ENCODE data around the gene TBL1X. TPM values are rescaled to one million over a fixed set of nuclear protein-coding genes. Genes with fewer than 3 reads are reported as not detected.

TBL1X gene
- total RNA-seq, 2 experiments from 2014 or later = 16.1 to 35.7 TPM

DNA sequence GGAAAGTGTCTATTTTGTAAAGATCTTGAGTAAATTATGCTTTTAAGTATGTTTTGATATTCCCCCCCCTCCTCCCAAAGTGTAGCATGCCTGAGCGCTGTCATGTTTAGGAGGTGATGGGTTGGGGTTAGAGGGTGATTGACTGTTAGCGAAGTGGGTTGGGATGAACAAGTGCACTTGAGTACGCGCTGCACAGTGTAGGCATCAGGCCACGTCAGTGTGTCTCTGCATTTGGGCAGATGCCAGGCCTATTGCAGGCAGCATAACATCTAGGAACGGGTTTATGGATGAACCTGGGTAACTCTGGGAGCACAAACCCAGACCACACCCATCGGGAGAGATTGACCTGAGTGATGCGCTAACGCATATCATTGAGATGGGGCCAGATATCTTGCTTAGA lies 111.2 kb downstream of the TBL1X start:
- Histone ChIP-seq H2AFZ (ENCODE audit: low read length) (no peak overlapping the region), H3K27ac (ENCODE audit: low read depth, low read length, poor library complexity, severe bottlenecking) (no peak overlapping the region), H3K4me2 (ENCODE audit: low read length) (no peak overlapping the region), H3K4me3 (ENCODE audit: low read depth, low read length, poor library complexity, severe bottlenecking) (no peak overlapping the region), H3K9me2 (ENCODE audit: insufficient read depth, low read length) (no peaks in the 10 kb centered on the region), H4K20me1 (ENCODE audit: insufficient read depth, low read length) (no peaks in the 10 kb centered on the region), H3K79me2 (ENCODE audit: insufficient read depth, low read depth, low read length) (no peaks in the 10 kb centered on the region), H3K36me3 (ENCODE audit: insufficient read depth, low read length) (no peaks in the 10 kb centered on the region), H3K4me1 (ENCODE audit: insufficient read depth, low read length, poor library complexity, severe bottlenecking) (no peaks in the 10 kb centered on the region), H3K9me3 (ENCODE audit: low read length) (no peaks in the 10 kb centered on the region)
- BruUV-seq (replicated peaks) = no TSS peak
- ChIA-PET POLR2A (interaction anchor here (0.6 to 0.7 kb wide), 2 partner anchors 46 to 1651 kb away, joined by 4 read pairs; no protein-coding TSS in a partner anchor), CTCF (ENCODE audit: unreplicated experiment) (no interaction called here)
- no peak for DNase-seq (ENCODE audit: low spot score)
- TF ChIP-seq, protein P1, sequence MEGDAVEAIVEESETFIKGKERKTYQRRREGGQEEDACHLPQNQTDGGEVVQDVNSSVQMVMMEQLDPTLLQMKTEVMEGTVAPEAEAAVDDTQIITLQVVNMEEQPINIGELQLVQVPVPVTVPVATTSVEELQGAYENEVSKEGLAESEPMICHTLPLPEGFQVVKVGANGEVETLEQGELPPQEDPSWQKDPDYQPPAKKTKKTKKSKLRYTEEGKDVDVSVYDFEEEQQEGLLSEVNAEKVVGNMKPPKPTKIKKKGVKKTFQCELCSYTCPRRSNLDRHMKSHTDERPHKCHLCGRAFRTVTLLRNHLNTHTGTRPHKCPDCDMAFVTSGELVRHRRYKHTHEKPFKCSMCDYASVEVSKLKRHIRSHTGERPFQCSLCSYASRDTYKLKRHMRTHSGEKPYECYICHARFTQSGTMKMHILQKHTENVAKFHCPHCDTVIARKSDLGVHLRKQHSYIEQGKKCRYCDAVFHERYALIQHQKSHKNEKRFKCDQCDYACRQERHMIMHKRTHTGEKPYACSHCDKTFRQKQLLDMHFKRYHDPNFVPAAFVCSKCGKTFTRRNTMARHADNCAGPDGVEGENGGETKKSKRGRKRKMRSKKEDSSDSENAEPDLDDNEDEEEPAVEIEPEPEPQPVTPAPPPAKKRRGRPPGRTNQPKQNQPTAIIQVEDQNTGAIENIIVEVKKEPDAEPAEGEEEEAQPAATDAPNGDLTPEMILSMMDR (conservative IDR thresholded peaks at IDR 0.05; ENCODE audit: low read length) = no peak
- TF ChIP-seq EZH2phosphoT487 (IDR thresholded peaks at IDR 0.05; ENCODE audit: borderline replicate concordance, low read depth, low read length) = no peak
- intact Hi-C loops (cut with micrococcal nuclease; ENCODE audit: unreplicated experiment) = no loop called here

DNA sequence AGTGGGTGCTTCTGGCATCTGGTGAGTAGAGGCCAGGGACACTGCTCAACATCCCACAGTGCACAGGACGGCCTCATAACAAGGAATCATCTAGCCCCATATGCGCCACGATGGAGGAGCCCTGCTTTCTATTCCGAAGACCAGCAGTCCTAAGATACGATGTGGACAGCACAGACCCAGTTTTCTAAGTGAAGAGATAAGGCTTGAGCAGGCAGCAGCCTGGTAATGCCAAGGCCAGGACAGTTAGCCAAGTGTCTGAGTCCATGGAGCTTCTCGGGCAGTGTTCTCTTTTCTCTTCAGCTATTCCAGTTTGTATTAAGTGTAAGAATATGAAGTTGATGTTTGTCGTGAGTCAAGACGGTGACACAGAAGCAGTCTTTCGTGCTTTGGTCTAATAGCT lies 112.7 kb downstream of the TBL1X start:
- Histone ChIP-seq H3K79me2 (ENCODE audit: insufficient read depth, low read depth, low read length) (no peaks in the 10 kb centered on the region), H2AFZ (ENCODE audit: low read length) (no peak overlapping the region), H4K20me1 (ENCODE audit: insufficient read depth, low read length) (no peaks in the 10 kb centered on the region), H3K27ac (ENCODE audit: low read depth, low read length, poor library complexity, severe bottlenecking) (no peak overlapping the region), H3K9me3 (ENCODE audit: low read length) (no peaks in the 10 kb centered on the region), H3K9me2 (ENCODE audit: insufficient read depth, low read length) (no peaks in the 10 kb centered on the region), H3K4me3 (ENCODE audit: low read depth, low read length, poor library complexity, severe bottlenecking) (no peak overlapping the region), H3K4me1 (ENCODE audit: insufficient read depth, low read length, poor library complexity, severe bottlenecking) (no peaks in the 10 kb centered on the region), H3K36me3 (ENCODE audit: insufficient read depth, low read length) (no peaks in the 10 kb centered on the region), H3K4me2 (ENCODE audit: low read length) (no peak overlapping the region)
- DNase-seq (ENCODE audit: low spot score) = no peak
- POLR2A ChIA-PET = no interaction called here
- no TSS peak for BruUV-seq (replicated peaks)
- TF ChIP-seq EZH2phosphoT487 (IDR thresholded peaks at IDR 0.05; ENCODE audit: borderline replicate concordance, low read depth, low read length) = no peak
- TF ChIP-seq, protein P1 (conservative IDR thresholded peaks at IDR 0.05; ENCODE audit: low read length) = no peak
- CTCF ChIA-PET (ENCODE audit: unreplicated experiment) = no interaction called here
- intact Hi-C loops (cut with micrococcal nuclease; ENCODE audit: unreplicated experiment) = no loop called here

GRCh38 chrX:9578083-9578779 lies 113.4 kb downstream of the TBL1X start:
- Histone ChIP-seq H3K4me2 (ENCODE audit: low read length) (no peak overlapping the region), H3K9me3 (ENCODE audit: low read length) (no peaks in the 10 kb centered on the region), H3K27ac (ENCODE audit: low read depth, low read length, poor library complexity, severe bottlenecking) (no peak overlapping the region), H3K36me3 (ENCODE audit: insufficient read depth, low read length) (no peaks in the 10 kb centered on the region), H4K20me1 (ENCODE audit: insufficient read depth, low read length) (no peaks in the 10 kb centered on the region), H2AFZ (ENCODE audit: low read length) (no peak overlapping the region), H3K9me2 (ENCODE audit: insufficient read depth, low read length) (no peaks in the 10 kb centered on the region), H3K79me2 (ENCODE audit: insufficient read depth, low read depth, low read length) (no peaks in the 10 kb centered on the region), H3K4me1 (ENCODE audit: insufficient read depth, low read length, poor library complexity, severe bottlenecking) (no peaks in the 10 kb centered on the region), H3K4me3 (ENCODE audit: low read depth, low read length, poor library complexity, severe bottlenecking) (no peak overlapping the region)
- POLR2A ChIA-PET = no interaction called here
- TF ChIP-seq EZH2phosphoT487 (IDR thresholded peaks at IDR 0.05; ENCODE audit: borderline replicate concordance, low read depth, low read length) = no peak
- TF ChIP-seq, protein P1 (conservative IDR thresholded peaks at IDR 0.05; ENCODE audit: low read length) = no peak
- no TSS peak for BruUV-seq (replicated peaks)
- no peak for DNase-seq (ENCODE audit: low spot score)
- CTCF ChIA-PET (ENCODE audit: unreplicated experiment) = no interaction called here
- intact Hi-C loops (cut with micrococcal nuclease; ENCODE audit: unreplicated experiment) = no loop called here

Data from OCI-LY7 (cell line).